Uterus (tissue), 4 donors: ENCODE data around the gene CD8B2. TPM values are rescaled to one million over a fixed set of nuclear protein-coding genes. Genes with fewer than 3 reads are reported as not detected.
A peak's percentile ranks its signal among the peaks of the same experiment; 100 is the strongest.

Experiments used
- DNase-seq, 2 donors: peaks; one replicate each; pipeline ENCODE4 v3.0.0-alpha.2; 2019 to 2020
- H3K27ac ChIP-seq, 2 donors: fragments of 200-600 bp; sonication (generic); 1 replicate in 1 of 2; 2 replicates in 1 of 2; pipeline ENCODE4 v1.5.1; 2016 to 2018
- H3K27me3 ChIP-seq, 2 donors: fragments of 200-600 bp; sonication (generic); one replicate each; pipeline ENCODE4 v1.5.1; 2018 to 2019; ENCODE audit warnings: control low read depth in 1 of 2
- H3K36me3 ChIP-seq, 2 donors: fragments of 200-600 bp; sonication (generic); one replicate each; pipeline ENCODE4 v1.5.1; 2019; ENCODE audit warnings: control low read depth in 1 of 2
- H3K4me1 ChIP-seq, 2 donors: fragments of 200-600 bp; sonication (generic); one replicate each; pipeline ENCODE4 v1.5.1; 2018 to 2019; ENCODE audit warnings: control low read depth in 1 of 2
- H3K4me3 ChIP-seq, 2 donors: fragments of 200-600 bp; sonication (generic); 1 replicate in 1 of 2; 2 replicates in 1 of 2; pipeline ENCODE4 v1.5.1; 2018 to 2019; ENCODE audit warnings: mild to moderate bottlenecking in 1 of 2
- H3K9me3 ChIP-seq, 2 donors: fragments of 200-600 bp; sonication (generic); one replicate each; pipeline ENCODE4 v1.5.1; 2019; ENCODE audit warnings: control low read depth in 1 of 2
- POLR2A ChIP-seq, 2 donors: fragments of 450-650 bp; IDR thresholded peaks; one replicate each; pipeline ENCODE4 v1.6.1; 2016; ENCODE audit warnings: antibody characterized with exemption in 2 of 2, mild to moderate bottlenecking in 1 of 2, moderate library complexity in 1 of 2
- intact Hi-C: fragments of 100-400 bp; cut with DNase I; formaldehyde crosslinking; loops from one replicate; pipeline ENCODE4 v1.15.1; 2023; ENCODE audit warnings: low total_unique reads
- total RNA-seq, 4 donors: library from RNA; depleted of rRNA in 3 of 4; stranded (reverse); fragments of >200 nt in 3 of 4; gene quantifications; one replicate each; pipeline versions ENCODE4 v1.1.0 to v1.2.4, GENCODE V29; 2014 to 2023
- TF ChIP-seq, protein P1 (sequence below), 4 experiments: fragments of 200-600 bp in 2 of 4; fragments of 450-650 bp in 2 of 4; sonication (generic) in 2 of 4; IDR thresholded peaks; one replicate each; pipeline ENCODE4 v1.5.1; 2016 to 2019; ENCODE audit warnings: antibody characterized with exemption in 4 of 4, mild to moderate bottlenecking in 2 of 4, moderate library complexity in 1 of 4
- donor health status: DM: yes; HTN: yes; CAD: no.

CD8B2 gene
- total RNA-seq, 4 donors from 2014 or later: 0.07 TPM; not detected in 3

- Histone ChIP-seq H3K4me3 (no peak overlapping the region), H3K27me3 (no peaks in the 10 kb centered on the region), H3K36me3 (no peaks in the 10 kb centered on the region), H3K27ac (no peak overlapping the region), H3K9me3 (no peaks in the 10 kb centered on the region), H3K4me1 (no peaks in the 10 kb centered on the region)
- no peak for DNase-seq
- TF ChIP-seq POLR2A (IDR thresholded peaks at IDR 0.05): no peak
- TF ChIP-seq, protein P1, sequence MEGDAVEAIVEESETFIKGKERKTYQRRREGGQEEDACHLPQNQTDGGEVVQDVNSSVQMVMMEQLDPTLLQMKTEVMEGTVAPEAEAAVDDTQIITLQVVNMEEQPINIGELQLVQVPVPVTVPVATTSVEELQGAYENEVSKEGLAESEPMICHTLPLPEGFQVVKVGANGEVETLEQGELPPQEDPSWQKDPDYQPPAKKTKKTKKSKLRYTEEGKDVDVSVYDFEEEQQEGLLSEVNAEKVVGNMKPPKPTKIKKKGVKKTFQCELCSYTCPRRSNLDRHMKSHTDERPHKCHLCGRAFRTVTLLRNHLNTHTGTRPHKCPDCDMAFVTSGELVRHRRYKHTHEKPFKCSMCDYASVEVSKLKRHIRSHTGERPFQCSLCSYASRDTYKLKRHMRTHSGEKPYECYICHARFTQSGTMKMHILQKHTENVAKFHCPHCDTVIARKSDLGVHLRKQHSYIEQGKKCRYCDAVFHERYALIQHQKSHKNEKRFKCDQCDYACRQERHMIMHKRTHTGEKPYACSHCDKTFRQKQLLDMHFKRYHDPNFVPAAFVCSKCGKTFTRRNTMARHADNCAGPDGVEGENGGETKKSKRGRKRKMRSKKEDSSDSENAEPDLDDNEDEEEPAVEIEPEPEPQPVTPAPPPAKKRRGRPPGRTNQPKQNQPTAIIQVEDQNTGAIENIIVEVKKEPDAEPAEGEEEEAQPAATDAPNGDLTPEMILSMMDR (IDR thresholded peaks at IDR 0.05): no peak
- intact Hi-C loops: no loop called here
Observed at GRCh38 chr2:106560773-106561172, 73.6 kb downstream of the CD8B2 start.

DNA sequence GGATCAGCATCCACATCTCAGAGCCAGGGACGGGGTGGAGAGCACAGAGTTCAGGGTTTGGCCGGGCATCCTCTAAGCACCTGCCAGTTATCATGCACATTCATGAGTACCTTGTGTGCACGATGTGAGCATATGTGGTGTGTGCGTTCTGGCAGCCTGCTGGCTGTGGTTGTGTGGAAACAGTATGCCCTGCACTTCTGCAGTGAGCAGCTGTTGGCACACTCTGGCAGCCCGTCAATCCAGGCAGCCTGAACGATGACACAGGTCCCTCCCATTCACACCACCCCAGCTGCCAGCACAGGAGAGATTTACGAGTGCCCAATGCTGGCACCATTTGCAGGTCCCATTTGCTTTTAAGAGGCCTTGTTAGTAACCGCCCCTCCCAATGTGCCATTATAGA, 74.2 kb downstream of the CD8B2 start:
- DNase-seq: no peak
- H3K9me3 ChIP-seq: no peaks in the 10 kb centered on the region
- intact Hi-C loops: no loop called here
- H3K27me3 ChIP-seq: no peaks in the 10 kb centered on the region
- no peak overlapping the region for H3K4me3 ChIP-seq
- H3K36me3 ChIP-seq: no peaks in the 10 kb centered on the region
- H3K4me1 ChIP-seq: no peaks in the 10 kb centered on the region
- no peak for TF ChIP-seq POLR2A (IDR thresholded peaks at IDR 0.05)
- TF ChIP-seq, protein P1 (IDR thresholded peaks at IDR 0.05): no peak
- H3K27ac ChIP-seq: peak overlapping the region in 1 of 2 donors; percentile 53

GRCh38 chr2:106561803-106562202, 74.6 kb downstream of the CD8B2 start:
- Histone ChIP-seq H3K36me3 (no peaks in the 10 kb centered on the region), H3K27ac (peak overlapping the region; percentile 3 to 53), H3K27me3 (no peaks in the 10 kb centered on the region), H3K4me1 (no peaks in the 10 kb centered on the region), H3K4me3 (no peak overlapping the region), H3K9me3 (no peaks in the 10 kb centered on the region)
- intact Hi-C loops: no loop called here
- DNase-seq: no peak
- TF ChIP-seq POLR2A (IDR thresholded peaks at IDR 0.05): no peak
- TF ChIP-seq, protein P1 (IDR thresholded peaks at IDR 0.05): no peak

GRCh38 chr2:106562268-106563186, 75.4 kb downstream of the CD8B2 start:
- H3K36me3 ChIP-seq: no peaks in the 10 kb centered on the region
- no peak for TF ChIP-seq POLR2A (IDR thresholded peaks at IDR 0.05)
- TF ChIP-seq, protein P1 (IDR thresholded peaks at IDR 0.05): no peak
- H3K9me3 ChIP-seq: no peaks in the 10 kb centered on the region
- H3K4me1 ChIP-seq: no peaks in the 10 kb centered on the region
- no peak for DNase-seq
- no peaks in the 10 kb centered on the region for H3K27me3 ChIP-seq
- peak overlapping the region; percentile 53 to 60 for H3K27ac ChIP-seq
- intact Hi-C loops: no loop called here
- H3K4me3 ChIP-seq: no peak overlapping the region

- peak overlapping the region; percentile 53 to 60 for H3K27ac ChIP-seq
- no peak for DNase-seq
- no peaks in the 10 kb centered on the region for H3K36me3 ChIP-seq
- intact Hi-C loops: no loop called here
- TF ChIP-seq, protein P1 (IDR thresholded peaks at IDR 0.05): peak in 2 of 4 experiments; percentile 29 to 34
- TF ChIP-seq POLR2A (IDR thresholded peaks at IDR 0.05): no peak
- no peaks in the 10 kb centered on the region for H3K9me3 ChIP-seq
- no peaks in the 10 kb centered on the region for H3K27me3 ChIP-seq
- no peak overlapping the region for H3K4me3 ChIP-seq
- H3K4me1 ChIP-seq: no peaks in the 10 kb centered on the region
Observed at GRCh38 chr2:106563195-106563594, 76.0 kb downstream of the CD8B2 start.
